HuH-7 (cell line): Measurements from ENCODE around the gene SPOCK2.
"Not testable (repeated sequence)": the region's sequence is repeated elsewhere in the genome, so short reads cannot be mapped to it uniquely, and the experiment has no call there.

Experiments
- DNase-seq: peaks from one replicate; pipeline ENCODE4 v3.0.0; 2011; ENCODE audit warnings: low spot score

Gene SPOCK2, protein sequence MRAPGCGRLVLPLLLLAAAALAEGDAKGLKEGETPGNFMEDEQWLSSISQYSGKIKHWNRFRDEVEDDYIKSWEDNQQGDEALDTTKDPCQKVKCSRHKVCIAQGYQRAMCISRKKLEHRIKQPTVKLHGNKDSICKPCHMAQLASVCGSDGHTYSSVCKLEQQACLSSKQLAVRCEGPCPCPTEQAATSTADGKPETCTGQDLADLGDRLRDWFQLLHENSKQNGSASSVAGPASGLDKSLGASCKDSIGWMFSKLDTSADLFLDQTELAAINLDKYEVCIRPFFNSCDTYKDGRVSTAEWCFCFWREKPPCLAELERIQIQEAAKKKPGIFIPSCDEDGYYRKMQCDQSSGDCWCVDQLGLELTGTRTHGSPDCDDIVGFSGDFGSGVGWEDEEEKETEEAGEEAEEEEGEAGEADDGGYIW

DNA sequence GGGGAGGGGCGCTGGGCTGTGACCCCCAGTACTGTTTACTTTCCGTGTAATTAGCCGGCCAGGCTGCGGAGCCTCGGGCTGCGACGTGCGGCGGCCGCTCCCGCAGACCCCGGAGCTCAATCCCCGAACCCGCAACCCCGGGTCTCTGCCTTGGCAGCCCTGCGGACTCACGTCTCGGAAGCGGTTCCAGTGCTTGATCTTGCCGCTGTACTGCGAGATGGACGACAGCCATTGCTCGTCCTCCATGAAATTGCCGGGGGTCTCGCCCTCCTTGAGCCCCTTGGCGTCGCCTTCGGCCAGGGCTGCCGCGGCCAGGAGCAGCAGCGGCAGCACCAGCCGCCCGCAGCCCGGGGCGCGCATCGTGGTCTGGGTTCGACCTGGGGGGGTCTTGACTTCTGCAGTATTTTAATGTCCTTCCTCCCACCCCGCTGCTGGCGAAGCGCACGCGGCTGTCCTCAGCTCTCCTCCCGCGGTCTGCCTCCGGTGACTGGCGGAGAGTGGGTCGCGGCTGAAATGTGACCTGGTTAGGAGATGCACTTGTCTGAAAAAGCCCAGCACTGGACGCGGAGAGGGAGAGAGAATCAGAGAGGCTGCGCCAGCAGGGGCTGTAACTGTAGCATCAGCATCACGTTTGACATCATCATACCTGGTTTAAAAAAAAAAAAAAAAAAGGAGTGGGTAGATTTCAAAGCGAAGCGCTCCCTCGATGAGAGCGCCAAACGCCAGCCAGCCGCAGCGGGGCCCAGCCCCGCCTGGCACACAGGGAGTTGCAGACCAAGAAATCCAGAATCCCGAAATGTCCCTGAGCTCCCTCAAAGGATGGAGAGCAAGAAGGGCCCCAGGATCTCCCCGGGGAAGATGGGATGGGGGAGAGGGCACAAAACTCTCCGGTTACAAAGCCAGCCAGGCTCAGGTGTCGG, at the start of gene SPOCK2:
Gene SPOCK2 (minus strand): TSS at position 583 of the 920 bp plus-strand sequence. CDS start 223 bp downstream, at position 360.
- peak; percentile 48 for DNase-seq

DNA sequence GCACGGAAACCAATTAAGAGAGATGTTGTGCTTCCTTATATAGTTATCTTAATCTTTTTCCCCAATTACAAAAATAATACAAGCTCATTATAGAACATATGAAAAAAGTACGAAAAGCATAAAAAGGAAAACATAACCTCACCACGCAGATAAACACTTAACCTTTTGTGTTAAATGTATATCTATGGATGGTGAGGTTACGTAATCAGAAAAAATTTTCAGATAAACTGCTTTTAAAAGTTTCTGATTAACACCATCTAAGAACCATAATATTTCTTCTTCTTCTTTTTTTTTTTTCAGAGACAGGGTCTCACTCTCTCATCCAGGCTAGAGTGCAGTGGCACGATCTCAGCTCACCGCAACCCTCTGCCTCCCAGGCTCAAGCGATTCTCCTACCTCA, 49.2 kb upstream of the SPOCK2 start:
- DNase-seq = no peak

DNA sequence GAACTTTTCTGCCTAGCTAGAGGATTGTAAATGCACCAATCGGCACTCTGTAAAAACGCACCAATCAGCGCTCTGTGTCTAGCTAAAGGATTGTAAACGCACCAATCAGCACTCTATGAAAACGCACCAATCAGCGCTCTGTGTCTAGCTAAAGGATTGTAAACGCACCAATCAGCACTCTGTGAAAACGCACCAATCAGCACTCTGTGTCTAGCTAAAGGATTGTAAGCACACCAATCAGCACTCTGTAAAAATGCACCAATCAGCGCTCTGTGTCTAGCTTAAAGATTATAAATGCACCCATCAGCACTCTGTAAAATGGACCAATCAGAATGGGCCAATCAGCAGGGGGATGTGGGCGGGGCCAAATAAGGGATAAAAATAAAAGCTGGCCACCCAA, 47.9 kb upstream of the SPOCK2 start:
- DNase-seq = not testable (repeated sequence)

DNA sequence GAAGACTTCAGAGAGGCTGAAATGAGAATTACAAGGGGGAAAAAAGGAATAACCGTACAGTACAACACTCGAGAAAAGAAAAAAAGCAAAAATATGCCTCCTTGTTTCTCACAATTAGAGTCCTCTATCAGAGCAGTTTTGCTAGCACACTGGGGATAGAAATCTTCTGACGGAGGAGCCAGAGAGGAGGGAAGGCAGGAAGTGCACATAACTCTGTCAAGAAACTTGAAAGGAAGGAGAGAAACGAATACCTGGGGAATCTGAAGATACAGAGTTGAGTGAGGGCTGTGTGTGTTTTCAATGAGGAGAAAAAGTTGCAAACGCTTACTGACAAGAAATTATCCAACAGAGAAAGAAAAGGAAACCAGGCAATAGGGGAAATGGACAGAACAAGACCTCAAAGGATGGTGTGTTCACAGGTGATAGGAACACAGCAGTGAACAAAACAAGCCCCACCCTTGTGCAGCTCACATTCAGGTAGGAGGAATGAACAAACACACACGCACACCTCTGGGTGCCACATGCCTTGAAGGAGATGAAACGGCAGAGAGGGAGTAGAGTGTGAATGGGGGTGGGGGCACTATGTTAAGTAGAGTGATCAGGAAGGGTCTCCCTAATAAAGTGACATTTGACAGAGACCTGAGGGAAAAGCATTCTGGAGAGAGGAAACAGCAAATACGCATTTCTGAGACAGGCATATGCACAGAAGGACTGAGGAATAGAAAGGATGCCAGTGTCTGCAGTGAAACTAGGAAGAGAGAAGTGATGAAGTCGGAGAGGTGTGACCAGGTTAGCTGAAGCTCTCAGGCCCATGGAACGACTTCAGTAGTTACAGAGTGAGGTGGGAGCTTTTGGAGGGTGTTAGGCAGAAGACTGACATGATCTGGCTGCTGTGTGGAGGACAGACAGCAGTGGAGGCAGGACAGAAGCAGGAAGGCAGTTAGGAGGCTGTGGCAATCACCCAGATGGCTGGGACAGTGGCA, 46.7 kb upstream of the SPOCK2 start:
- no peak for DNase-seq

DNA sequence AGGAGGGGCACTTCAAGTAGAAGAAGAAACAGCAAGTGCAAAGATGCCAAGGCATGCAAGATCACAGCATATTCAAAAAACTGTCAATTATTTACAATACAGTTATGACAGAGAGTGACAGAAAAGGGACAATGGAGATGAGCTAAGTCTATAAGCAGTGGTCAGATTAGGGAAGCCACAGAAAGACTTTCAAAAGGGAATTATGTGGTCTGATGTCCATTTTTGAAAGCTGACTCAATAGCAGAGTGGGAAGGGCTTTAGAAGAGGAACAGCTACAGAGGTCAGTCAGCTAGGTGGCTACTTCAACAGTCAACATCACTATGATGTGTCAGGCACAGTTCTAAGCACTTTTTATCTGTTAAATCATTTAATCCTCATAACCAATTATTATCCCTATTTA, 45.2 kb upstream of the SPOCK2 start:
- no peak for DNase-seq

DNA sequence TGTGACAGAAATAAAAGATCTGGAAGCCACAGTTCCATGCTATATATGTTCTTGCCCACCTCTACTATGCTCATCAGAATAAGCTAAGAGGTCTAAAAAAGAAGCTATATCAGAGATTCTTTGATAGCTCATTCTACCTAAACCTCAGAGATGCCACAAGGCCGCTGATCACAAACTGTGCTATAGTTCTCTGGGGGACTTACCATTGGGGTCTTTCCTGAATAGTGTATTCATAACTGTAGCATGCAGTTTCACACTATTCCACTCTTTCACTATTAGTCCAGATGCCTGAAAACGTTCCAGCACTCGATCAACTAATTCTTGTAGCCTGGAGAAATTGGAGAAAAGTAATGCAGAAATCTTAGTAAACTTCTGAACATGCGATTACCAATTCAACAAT, 44.5 kb upstream of the SPOCK2 start:
- no peak for DNase-seq

DNA sequence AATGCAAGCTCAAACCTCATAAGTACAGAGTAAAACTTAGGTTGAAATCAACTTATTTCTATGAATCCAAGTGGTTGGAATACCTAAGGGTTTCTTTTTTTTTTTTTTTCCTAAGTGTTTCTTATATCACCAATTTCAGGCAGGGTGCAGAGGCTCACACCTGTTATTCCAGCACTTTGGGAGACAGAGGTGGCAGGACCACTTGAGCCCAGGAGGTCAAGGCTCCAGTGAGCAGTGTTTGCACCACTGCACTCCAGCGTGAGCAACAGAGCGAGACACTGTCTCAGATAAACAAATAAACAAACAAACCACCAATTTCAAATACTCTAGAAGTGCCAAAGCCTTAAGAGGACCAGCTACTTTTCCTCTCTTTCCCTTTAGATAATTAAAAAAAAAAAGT, 39.2 kb upstream of the SPOCK2 start:
- DNase-seq = no peak

DNA sequence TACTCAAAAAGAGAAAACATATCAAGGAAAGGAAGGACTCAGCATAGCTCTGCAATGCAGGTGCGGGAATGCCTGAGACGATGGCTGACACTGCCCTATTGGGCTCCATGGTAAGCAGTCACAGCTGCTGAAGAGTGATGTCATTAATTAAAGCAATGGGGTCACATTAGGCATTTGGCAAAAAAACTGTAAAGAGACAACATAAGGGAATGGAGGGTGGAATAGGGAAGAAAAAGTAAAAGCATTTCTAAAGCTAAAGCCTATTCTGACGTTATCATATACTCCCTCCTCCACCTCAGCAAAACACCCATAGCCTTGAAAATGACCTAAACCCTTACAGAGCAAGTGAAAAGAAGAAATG, 38.5 kb upstream of the SPOCK2 start:
- DNase-seq = no peak

DNA sequence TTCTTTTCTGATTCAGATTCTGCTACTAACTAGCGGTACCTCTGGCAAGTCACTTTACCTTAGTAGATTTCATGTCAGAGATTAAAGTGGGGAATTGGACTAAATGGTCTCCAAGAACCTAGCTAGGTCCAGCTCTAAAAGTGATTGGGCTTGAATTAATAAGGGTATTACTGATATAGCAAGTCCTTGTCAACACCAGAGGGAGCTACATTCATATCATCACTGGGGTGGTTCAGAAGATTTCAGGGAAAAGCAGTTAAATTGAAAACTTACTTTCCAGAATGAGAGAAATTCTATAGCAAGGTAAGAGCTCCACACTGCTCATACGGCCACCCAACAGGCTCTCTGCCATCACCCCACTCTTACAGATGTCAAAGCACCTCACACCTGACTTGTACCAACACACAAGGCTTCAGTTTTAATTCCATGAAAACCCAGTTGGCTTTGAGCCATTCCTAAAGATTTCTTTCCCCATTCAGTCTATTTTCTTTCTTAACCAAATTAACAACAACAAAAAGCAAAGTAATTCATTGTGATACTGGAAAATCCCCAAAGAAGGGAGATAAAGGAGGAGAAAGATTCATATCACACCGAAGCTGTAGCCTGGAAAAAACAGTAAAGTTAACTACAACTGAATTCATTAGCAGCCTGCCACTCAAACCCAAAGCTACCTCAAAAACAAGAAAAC, 38.0 kb upstream of the SPOCK2 start:
- DNase-seq = peak; percentile 23

DNA sequence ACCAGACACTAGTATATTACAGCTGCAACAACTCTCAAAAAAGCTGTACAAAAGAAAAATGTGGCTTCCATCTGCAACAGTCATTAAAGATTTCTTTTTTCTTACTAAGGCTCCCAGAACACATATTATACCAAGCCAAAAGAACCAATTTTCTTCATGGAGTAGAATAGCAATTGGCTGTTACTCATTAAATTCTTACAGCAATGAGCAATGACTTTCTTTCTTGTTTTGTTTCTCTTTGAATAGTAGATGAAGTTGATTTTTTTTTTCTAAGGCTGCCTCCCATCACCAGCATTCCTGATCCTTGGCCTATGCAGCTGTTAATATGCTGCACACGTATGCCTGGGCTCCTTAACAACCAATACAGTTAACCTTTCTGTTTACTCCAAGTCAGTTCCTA, 36.6 kb upstream of the SPOCK2 start:
- DNase-seq = no peak

DNA sequence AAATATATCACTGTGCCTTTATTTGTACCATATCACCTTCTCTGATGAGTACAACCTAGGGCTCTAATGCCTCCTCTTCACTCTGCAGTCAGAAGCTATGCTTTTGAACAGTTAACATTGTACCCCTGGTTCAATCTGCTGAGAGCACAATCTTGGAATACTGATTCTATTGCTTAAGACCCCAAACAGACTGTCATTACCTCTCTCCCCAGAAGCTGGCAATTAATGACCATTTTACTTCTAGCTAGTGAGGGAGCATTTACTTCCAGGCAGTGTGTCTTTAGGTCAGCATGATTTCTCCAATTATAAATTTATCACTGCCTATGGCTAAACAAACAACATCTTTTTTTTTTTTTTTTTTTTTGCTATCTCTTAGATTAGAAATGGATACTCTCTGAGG, 36.0 kb upstream of the SPOCK2 start:
- DNase-seq = no peak

DNA sequence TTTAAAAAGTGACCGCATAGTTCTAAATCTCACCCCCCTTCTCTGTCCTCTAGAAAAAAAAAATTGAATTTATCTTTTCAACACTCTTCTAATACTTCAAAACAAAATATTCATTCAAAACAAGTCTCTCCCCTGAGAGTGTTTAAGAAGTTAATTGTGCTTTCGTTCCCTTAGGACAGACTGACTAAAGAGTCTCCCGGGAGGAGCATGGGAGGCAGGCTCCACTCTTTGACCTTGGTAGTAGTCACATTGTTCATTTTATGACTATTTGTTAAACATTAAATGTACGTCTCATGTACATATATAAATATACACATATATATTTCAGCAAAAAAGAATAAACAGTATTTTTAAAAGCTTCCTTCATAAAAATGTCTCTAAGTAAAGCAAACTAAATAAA, 35.3 kb upstream of the SPOCK2 start:
- DNase-seq = no peak

DNA sequence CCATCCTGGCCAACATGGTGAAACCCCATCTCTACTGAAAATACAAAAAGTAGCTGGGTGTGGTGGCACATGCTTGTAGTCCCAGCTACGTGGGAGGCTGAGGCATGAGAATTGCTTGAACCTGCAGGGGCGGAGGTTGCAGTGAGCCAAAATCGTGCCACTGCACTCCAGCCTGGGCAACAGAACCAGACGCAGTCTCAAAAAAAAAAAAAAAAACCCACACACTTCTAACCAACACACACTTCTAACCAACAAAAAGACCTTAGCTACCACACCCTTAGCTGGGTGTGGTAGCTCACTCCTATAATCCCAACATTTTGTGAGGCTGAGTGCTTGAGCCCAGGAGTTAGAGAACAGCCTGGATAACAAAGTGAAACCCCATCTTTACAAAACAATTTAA, 33.9 kb upstream of the SPOCK2 start:
- DNase-seq = no peak

DNA sequence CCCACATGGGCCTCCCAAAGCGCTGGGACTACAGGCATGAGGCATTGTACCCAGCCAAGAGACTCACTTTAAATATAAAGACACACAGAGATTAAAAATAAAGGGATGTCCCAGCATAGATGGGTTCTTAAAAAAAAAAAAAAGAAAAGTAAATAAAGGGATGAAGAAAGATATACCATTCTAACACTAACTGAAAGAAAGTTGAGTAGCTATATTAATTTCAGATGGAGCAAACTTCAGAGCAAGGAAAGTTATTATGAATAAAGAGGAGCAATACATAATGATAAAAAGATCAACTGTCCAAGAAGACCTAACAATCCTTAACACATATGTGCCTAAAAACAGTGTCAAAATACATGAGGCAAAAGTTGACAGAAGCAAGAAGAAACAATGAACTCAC, 33.0 kb upstream of the SPOCK2 start:
- DNase-seq = no peak

DNA sequence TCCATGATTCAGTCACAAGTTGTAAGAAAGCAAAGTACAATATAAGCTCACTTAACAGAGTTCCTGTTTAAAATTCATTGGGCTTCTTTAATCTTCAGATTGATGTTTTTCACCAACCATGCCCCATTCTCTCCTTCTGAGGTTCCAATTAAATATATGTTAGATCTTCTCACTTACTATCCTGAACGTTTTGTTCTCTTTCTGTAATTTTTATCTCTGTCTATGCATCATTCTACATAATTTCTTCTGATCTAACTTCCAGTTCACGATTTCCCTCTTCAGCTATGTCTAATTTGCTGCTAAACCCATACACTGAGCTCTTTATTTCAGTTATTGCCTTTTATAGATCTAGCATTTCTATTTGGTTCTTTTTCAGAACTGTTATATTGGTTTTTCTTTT, 28.0 kb upstream of the SPOCK2 start:
- no peak for DNase-seq

DNA sequence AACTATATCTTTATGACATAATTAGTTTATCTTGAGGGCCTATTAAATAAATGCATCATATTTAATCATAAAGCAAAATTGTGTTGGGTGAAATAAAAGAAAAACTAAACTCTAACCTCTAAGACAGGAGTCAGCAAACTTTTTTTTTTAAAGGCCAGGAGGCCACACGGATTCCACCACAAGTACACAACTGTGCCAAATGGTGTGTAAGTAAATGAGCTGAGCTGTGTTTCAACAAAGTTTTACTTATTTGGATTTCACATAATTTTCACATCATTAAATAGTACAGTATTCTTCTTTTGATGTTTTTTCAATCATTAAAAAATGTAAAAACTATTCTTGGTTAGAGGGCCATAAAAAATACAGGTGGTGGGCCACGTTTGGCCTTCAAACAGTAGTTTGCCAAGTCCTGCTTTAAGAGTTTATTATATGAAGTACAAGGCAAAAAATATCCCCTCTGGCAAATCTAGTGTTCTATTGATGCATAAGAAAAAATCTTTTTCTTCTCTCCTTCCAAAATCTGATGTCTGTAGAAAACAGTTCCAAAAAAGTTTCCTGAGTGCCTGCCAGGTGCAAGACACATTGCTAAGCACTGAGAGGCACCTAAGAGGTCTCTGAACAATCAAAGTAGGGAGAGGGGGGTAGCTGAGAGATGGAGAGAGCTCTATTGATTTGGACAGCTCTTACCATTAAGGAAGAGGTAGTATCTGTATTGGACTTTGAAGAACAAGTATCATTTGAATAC, 26.5 kb upstream of the SPOCK2 start:
- DNase-seq = no peak

DNA sequence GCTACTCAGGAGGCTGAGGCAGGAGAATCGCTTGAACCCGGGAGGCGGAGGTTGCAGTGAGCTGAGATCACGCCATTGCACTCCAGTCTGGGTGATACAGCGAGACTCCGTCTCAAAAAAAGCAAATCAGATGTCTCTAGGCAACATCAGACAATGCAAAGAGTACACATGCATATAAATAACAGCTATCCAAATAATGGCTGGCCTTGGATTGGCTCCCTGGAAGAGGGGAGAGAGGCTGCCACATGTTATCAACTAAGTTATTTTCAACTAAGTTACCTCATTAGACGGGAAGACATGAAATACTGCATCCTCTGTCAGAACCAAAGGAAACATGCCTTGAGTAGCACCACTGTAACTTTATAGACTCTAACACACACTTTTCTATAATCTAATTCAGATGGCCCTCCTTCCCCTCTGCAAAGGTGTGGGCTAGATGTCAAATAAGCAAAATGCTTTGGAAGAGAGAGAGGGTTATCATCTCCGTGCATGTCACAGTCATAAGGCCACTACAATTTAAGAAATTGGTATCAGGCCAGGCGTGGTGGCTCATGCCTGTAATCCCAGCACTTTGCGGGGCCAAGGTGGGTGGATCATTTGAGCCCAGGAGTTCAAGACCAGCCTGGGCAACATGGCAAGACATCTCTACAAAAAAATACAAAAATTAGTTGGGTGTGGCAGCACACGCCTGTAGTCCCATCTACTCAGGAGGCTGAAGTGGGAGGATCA, 22.5 kb upstream of the SPOCK2 start:
- no peak for DNase-seq

DNA sequence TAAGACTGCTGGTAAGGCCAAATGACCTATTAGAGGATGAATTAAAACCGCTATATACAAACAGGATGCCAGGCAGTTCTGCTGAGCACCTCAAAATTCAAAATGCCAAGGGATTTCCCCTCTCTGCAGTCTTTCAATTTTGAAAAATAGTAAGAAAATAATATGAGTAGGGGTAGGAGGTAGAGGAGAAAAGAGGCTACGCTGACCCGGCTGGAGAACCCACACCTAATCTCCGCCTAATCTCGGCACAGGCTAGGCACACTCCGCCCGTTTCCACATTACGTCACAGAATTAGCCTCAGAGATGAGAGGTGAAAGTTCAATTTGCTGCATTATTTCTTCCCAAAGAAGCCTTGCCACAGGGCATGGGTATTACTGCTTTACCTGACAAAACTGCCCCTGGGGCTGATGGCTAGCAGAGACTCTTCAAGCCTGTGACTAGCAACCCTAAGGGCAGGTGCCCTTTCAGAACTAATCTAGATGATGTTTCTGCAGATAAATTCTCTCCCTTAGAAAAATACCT, 21.3 kb upstream of the SPOCK2 start:
- no peak for DNase-seq

DNA sequence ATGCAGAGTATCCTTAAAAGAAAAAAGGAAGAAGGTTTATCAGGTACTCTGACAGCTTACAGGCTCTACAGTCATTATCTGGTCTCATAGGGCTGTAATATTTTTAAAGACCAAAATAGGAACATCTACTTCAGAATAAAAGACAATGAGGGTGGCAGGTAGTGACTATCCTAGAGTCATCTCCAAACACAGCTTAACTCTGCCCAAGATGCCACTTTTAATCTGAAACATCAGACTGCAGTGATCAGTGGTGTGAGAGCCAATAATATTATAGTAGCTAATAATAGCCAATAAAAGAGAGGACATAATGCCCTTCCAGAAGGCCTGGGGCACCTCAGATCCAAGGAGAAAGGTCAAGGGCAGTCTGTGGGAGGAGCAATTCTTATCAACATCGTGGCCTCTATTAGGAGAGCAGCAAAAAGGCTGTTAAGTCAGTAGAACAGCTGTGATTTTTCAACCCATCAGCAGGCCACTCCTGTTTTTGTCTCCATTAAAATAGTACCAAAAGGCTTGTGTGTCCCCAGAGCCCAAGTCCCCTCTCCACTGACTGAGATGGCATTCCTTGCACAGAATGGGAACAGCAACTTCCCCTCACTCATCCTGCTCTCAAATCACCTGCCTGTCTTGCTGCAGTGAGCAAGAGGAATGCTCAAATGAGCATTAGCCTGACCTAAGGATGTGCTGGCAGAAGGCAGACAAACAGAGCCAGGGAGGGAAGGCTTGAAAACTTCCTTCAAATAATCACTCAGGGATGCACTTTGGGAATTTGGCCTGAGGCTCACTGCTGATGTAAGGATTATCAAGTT, 20.7 kb upstream of the SPOCK2 start:
- DNase-seq = no peak
